ENCODE results near the gene MICAL3.
A peak's percentile ranks its signal among the peaks of the same experiment; 100 is the strongest.

The MICAL3 gene

GRCh38 chr22:17816649-17817048, 207.7 kb downstream of the MICAL3 start:
- DNase-seq (ENCODE audit: low spot score): no peak

GRCh38 chr22:17815703-17816254, 208.6 kb downstream of the MICAL3 start:
- no peak for DNase-seq (ENCODE audit: low spot score)

GRCh38 chr22:17814830-17815229, 209.5 kb downstream of the MICAL3 start:
- no peak for DNase-seq (ENCODE audit: low spot score)

GRCh38 chr22:17814084-17814483, 210.3 kb downstream of the MICAL3 start:
- DNase-seq (ENCODE audit: low spot score): no peak

- DNase-seq (ENCODE audit: low spot score): no peak
Measured at GRCh38 chr22:17811119-17811518, 213.2 kb downstream of the MICAL3 start.

- no peak for DNase-seq (ENCODE audit: low spot score)
Measured at GRCh38 chr22:17810570-17811116, 213.7 kb downstream of the MICAL3 start.

- no peak for DNase-seq (ENCODE audit: low spot score)
Measured at GRCh38 chr22:17808693-17809403, 215.5 kb downstream of the MICAL3 start.

GRCh38 chr22:17807578-17808410, 216.6 kb downstream of the MICAL3 start:
- DNase-seq (ENCODE audit: low spot score): no peak

- DNase-seq (ENCODE audit: low spot score): no peak
Measured at GRCh38 chr22:17807086-17807485, 217.3 kb downstream of the MICAL3 start.

GRCh38 chr22:17806437-17806836, 217.9 kb downstream of the MICAL3 start:
- no peak for DNase-seq (ENCODE audit: low spot score)

- DNase-seq (ENCODE audit: low spot score): no peak
Measured at GRCh38 chr22:17804331-17805080, 219.9 kb downstream of the MICAL3 start.

- no peak for DNase-seq (ENCODE audit: low spot score)
Measured at GRCh38 chr22:17803609-17804270, 220.6 kb downstream of the MICAL3 start.

GRCh38 chr22:17802822-17803221, 221.5 kb downstream of the MICAL3 start:
- no peak for DNase-seq (ENCODE audit: low spot score)

GRCh38 chr22:17802411-17802810, 221.9 kb downstream of the MICAL3 start:
- DNase-seq (ENCODE audit: low spot score): no peak

GRCh38 chr22:17797721-17798559, 226.4 kb downstream of the MICAL3 start:
- DNase-seq (ENCODE audit: low spot score): peak; percentile 42

- DNase-seq (ENCODE audit: low spot score): no peak
Measured at GRCh38 chr22:17796695-17797094, 227.7 kb downstream of the MICAL3 start.

GRCh38 chr22:17795661-17796548, 228.5 kb downstream of the MICAL3 start:
- DNase-seq (ENCODE audit: low spot score): no peak

GRCh38 chr22:17794726-17795542, 229.4 kb downstream of the MICAL3 start:
- no peak for DNase-seq (ENCODE audit: low spot score)
